Keratinocyte (primary cell): ENCODE measurements around the gene KCNS3. TPM values are rescaled to one million over a fixed set of nuclear protein-coding genes. Genes with fewer than 3 reads are reported as not detected.
A peak's percentile ranks its signal among the peaks of the same experiment; 100 is the strongest.

Experiments
- DNase-seq: peaks from one replicate; pipeline ENCODE4 v3.0.0-alpha.2; 2011; ENCODE audit warnings: low read depth, missing footprints, low spot score
- FAIRE-seq: peaks from 2 replicates; lab custom pipeline; 2011; peaks lifted over from hg19 to GRCh38; lab: Jason Lieb, UNC
- H2AFZ ChIP-seq: 2 replicates; pipeline ENCODE4 v1.6.0; 2012; ENCODE audit warnings: low read length, control low read depth, inconsistent platforms; ENCODE audit not compliant: control insufficient read depth
- H3K27ac ChIP-seq: 2 replicates; pipeline ENCODE4 v1.5.1; 2011; ENCODE audit warnings: low read length; ENCODE audit not compliant: control insufficient read depth, insufficient read depth
- H3K27me3 ChIP-seq: 3 replicates; pipeline ENCODE4 v1.6.0; 2011; ENCODE audit warnings: low read length; ENCODE audit not compliant: control insufficient read depth, insufficient read depth; ENCODE audit errors: extremely low read depth
- H3K36me3 ChIP-seq, 2 experiments: 2 replicates in 1 of 2; 3 replicates in 1 of 2; pipeline ENCODE4 v1.5.1; 2011; ENCODE audit warnings: low read length in 2 of 2, mild to moderate bottlenecking in 1 of 2; ENCODE audit not compliant: control insufficient read depth in 2 of 2, insufficient read depth in 2 of 2; ENCODE audit errors: extremely low read depth in 1 of 2
- H3K4me1 ChIP-seq: 3 replicates; pipeline ENCODE4 v1.5.1; 2011; ENCODE audit warnings: low read length; ENCODE audit not compliant: control insufficient read depth, insufficient read depth; ENCODE audit errors: extremely low read depth
- H3K4me2 ChIP-seq: 3 replicates; pipeline ENCODE4 v1.6.0; 2011; ENCODE audit warnings: low read depth, low read length; ENCODE audit not compliant: control insufficient read depth, insufficient read depth; ENCODE audit errors: extremely low read depth
- H3K4me3 ChIP-seq, 3 experiments: fragments of 200-600 bp in 1 of 3; sonication (generic) in 1 of 3; 2 replicates in 2 of 3; 3 replicates in 1 of 3; pipeline ENCODE4 v1.5.1; 2011 to 2016; ENCODE audit warnings: low read length in 3 of 3, mild to moderate bottlenecking in 3 of 3, control low read depth in 2 of 3, inconsistent platforms in 1 of 3, low read depth in 1 of 3, mixed read lengths in 1 of 3, mixed run types in 1 of 3, moderate library complexity in 1 of 3; ENCODE audit not compliant: control insufficient read depth in 2 of 3, insufficient read depth in 2 of 3; ENCODE audit errors: extremely low read depth in 1 of 3
- H3K79me2 ChIP-seq: 2 replicates; pipeline ENCODE4 v1.6.0; 2012; ENCODE audit warnings: low read length; ENCODE audit not compliant: control insufficient read depth, insufficient read depth
- H3K9ac ChIP-seq: 3 replicates; pipeline ENCODE4 v1.6.0; 2011; ENCODE audit warnings: low read length; ENCODE audit not compliant: control insufficient read depth, insufficient read depth; ENCODE audit errors: extremely low read depth
- H3K9me1 ChIP-seq: 3 replicates; pipeline ENCODE4 v1.6.0; 2011; ENCODE audit warnings: low read length; ENCODE audit not compliant: control insufficient read depth, insufficient read depth; ENCODE audit errors: extremely low read depth
- H3K9me3 ChIP-seq: 2 replicates; pipeline ENCODE4 v1.5.1; 2012; ENCODE audit warnings: low read depth, low read length; ENCODE audit not compliant: control insufficient read depth
- H4K20me1 ChIP-seq: 3 replicates; pipeline ENCODE4 v1.6.0; 2011; ENCODE audit warnings: low read length; ENCODE audit not compliant: control insufficient read depth, insufficient read depth; ENCODE audit errors: extremely low read depth
- CTCF ChIP-seq, 3 experiments: IDR thresholded peaks in 1 of 3; conservative IDR thresholded peaks in 1 of 3; optimal IDR thresholded peaks in 1 of 3; 2 replicates in 2 of 3; 3 replicates in 1 of 3; pipeline versions ENCODE3 to v1.5.1; 2011; ENCODE audit warnings: low read length in 3 of 3, mild to moderate bottlenecking in 3 of 3, moderate library complexity in 2 of 3, control low read depth in 1 of 3, inconsistent platforms in 1 of 3; ENCODE audit not compliant: insufficient read depth in 2 of 3; ENCODE audit errors: extremely low read depth in 1 of 3
- EZH2 ChIP-seq: IDR thresholded peaks from one replicate; pipeline ENCODE4 v1.6.1; 2012; ENCODE audit warnings: inconsistent platforms, mild to moderate bottlenecking, low read length, moderate library complexity
- dilution Hi-C: fragments of 300-500 bp; cut with MboI; formaldehyde crosslinking; loops from one replicate; pipeline ENCODE4 v1.7.0; 2020; ENCODE audit warnings: low sequenced_read_pairs; ENCODE audit not compliant: extremely low pct_ligation_motif_present
- polyA plus RNA-seq, 5 experiments: library from polyadenylated mRNA; depleted of rRNA in 3 of 5; stranded (reverse) in 3 of 5; stranded (forward) in 1 of 5; unstranded in 1 of 5; fragments of >200 nt; gene quantifications; 1 replicate in 1 of 5; 2 replicates in 3 of 5; 3 replicates in 1 of 5; pipeline versions ENCODE4 v1.2.1 to v1.2.3, GENCODE V29; 2011 to 2012; ENCODE audit warnings: missing spikeins in 2 of 5, low read depth in 1 of 5, low replicate concordance in 1 of 5

KCNS3 gene
- polyA plus RNA-seq, 1 donor (not counting 4 experiments of a cell fraction or from before 2014, with no cell fraction given) = 7.3 TPM

GRCh38 chr2:17851731-17852585 lies 26.5 kb upstream of the KCNS3 start:
- Histone ChIP-seq H3K27ac (no peak overlapping the region), H3K4me2 (no peak overlapping the region), H3K36me3 (no peaks in the 10 kb centered on the region), H3K9me3 (no peaks in the 10 kb centered on the region), H3K9me1 (no peaks in the 10 kb centered on the region), H4K20me1 (no peaks in the 10 kb centered on the region), H3K4me1 (no peaks in the 10 kb centered on the region), H3K27me3 (no peaks in the 10 kb centered on the region), H2AFZ (no peak overlapping the region), H3K4me3 (no peak overlapping the region), H3K9ac (no peak overlapping the region), H3K79me2 (no peaks in the 10 kb centered on the region)
- DNase-seq = peak; percentile 4
- peak; percentile 55 for FAIRE-seq
- dilution Hi-C loops = no loop called here
- no peak for TF ChIP-seq EZH2
- peak; percentile 83 to 96 (median 85) for TF ChIP-seq CTCF (optimal IDR thresholded peaks at IDR 0.05 in 1 of 3, IDR thresholded peaks at IDR 0.05 in 1 of 3, conservative IDR thresholded peaks at IDR 0.05 in 1 of 3; ENCODE audit: extremely low read depth in 1 of 3, insufficient read depth in 2 of 3, low read length in 3 of 3)

GRCh38 chr2:17853799-17854198 lies 24.7 kb upstream of the KCNS3 start:
- FAIRE-seq (no peak), DNase-seq (no peak)
- no peak overlapping the region for H3K9ac ChIP-seq

More at GRCh38 chr2:17853799-17854198, 24.7 kb upstream of the KCNS3 start:
- H3K36me3 ChIP-seq = no peaks in the 10 kb centered on the region
- no peaks in the 10 kb centered on the region for H3K27me3 ChIP-seq
- dilution Hi-C loops = no loop called here
- no peak overlapping the region for H3K4me2 ChIP-seq
- no peak overlapping the region for H2AFZ ChIP-seq
- no peaks in the 10 kb centered on the region for H3K9me1 ChIP-seq
- H3K79me2 ChIP-seq = no peaks in the 10 kb centered on the region
- no peaks in the 10 kb centered on the region for H4K20me1 ChIP-seq
- TF ChIP-seq CTCF (optimal IDR thresholded peaks at IDR 0.05 in 1 of 3, IDR thresholded peaks at IDR 0.05 in 1 of 3, conservative IDR thresholded peaks at IDR 0.05 in 1 of 3; ENCODE audit: extremely low read depth in 1 of 3, insufficient read depth in 2 of 3, low read length in 3 of 3) (no peak), EZH2 (no peak)
- no peaks in the 10 kb centered on the region for H3K4me1 ChIP-seq
- H3K4me3 ChIP-seq = no peak overlapping the region
- H3K27ac ChIP-seq = no peak overlapping the region
- H3K9me3 ChIP-seq = no peaks in the 10 kb centered on the region
